Heart right ventricle (tissue), 16 donors: ENCODE data around the gene TEX44. TPM values are rescaled to one million over a fixed set of nuclear protein-coding genes. Genes with fewer than 3 reads are reported as not detected.

ENCODE experiments used
- ATAC-seq, 8 donors: fragments of 200-7000 bp; cut with Tn5 transposase; one replicate each; pipeline ENCODE4 v1.9.1; 2020; ENCODE audit warnings: mild to moderate bottlenecking in 8 of 8, moderate library complexity in 8 of 8, moderate number of reproducible peaks in 1 of 8
- DNase-seq, 2 donors: peaks; one replicate each; pipeline ENCODE4 v3.0.0-alpha.2; 2020
- H3K27ac ChIP-seq, 10 donors: fragments of 200-600 bp; sonication (generic) in 2 of 10; one replicate each; pipeline versions ENCODE4 v1.5.0 to v1.8.0; 2020 to 2022; ENCODE audit warnings: mild to moderate bottlenecking in 3 of 10
- H3K27me3 ChIP-seq, 7 donors: fragments of 200-600 bp; one replicate each; pipeline ENCODE4 v1.8.0; 2021 to 2022; ENCODE audit warnings: mild to moderate bottlenecking in 2 of 7
- H3K36me3 ChIP-seq, 9 donors: fragments of 200-600 bp; sonication (generic) in 1 of 9; one replicate each; pipeline versions ENCODE4 v1.5.0 to v1.8.0; 2020 to 2022; ENCODE audit warnings: mild to moderate bottlenecking in 2 of 9
- H3K4me1 ChIP-seq, 9 donors: fragments of 200-600 bp; sonication (generic) in 1 of 9; one replicate each; pipeline versions ENCODE4 v1.5.0 to v1.8.0; 2020 to 2022; ENCODE audit warnings: mild to moderate bottlenecking in 4 of 9
- H3K4me3 ChIP-seq, 10 donors: fragments of 200-600 bp; sonication (generic) in 2 of 10; one replicate each; pipeline versions ENCODE4 v1.5.0 to v1.8.0; 2020 to 2022; ENCODE audit warnings: mild to moderate bottlenecking in 7 of 10, moderate library complexity in 2 of 10
- H3K9me3 ChIP-seq, 11 donors: fragments of 200-600 bp in 10 of 11; sonication (generic) in 2 of 11; one replicate each; pipeline versions ENCODE4 v1.5.0 to v1.8.0; 2013 to 2022; ENCODE audit warnings: mild to moderate bottlenecking in 2 of 11, control low read depth in 1 of 11, moderate library complexity in 1 of 11
- WGBS, 2 donors: extraction: QIAGEN DNeasy Blood & Tissue Kit; methylation state at CpG; one replicate each; pipeline ENCODE4 v1.1.7; 2013; ENCODE audit warnings: inconsistent platforms in 1 of 2; 5-methylcytosine and 5-hydroxymethylcytosine counted together
- intact Hi-C, 10 donors: fragments of 100-400 bp; cut with DNase I; formaldehyde crosslinking; loops; one replicate each; pipeline versions ENCODE4 v1.11.1 to v1.14.2; 2022
- polyA plus RNA-seq, 2 donors: library from polyadenylated mRNA; stranded (reverse); fragments of 200-250 nt; gene quantifications; one replicate each; pipeline ENCODE4 v1.2.3, GENCODE V29; 2013
- total RNA-seq, 10 donors: library from RNA; stranded (reverse); fragmentation: NEBNext Ultra II Directional in 3 of 10; extraction: Animal tissue kit (Norgen Biotek cat#: 25700) in 3 of 10; gene quantifications; one replicate each; pipeline versions ENCODE4 v1.2.1 to v1.2.4, GENCODE V29; 2021 to 2023
- TF ChIP-seq, protein P1 (sequence below), 9 donors: fragments of 200-600 bp; sonication (generic) in 2 of 9; IDR thresholded peaks; one replicate each; pipeline versions ENCODE4 v1.5.0 to v1.8.0; 2021 to 2022; ENCODE audit warnings: antibody characterized with exemption in 9 of 9, mild to moderate bottlenecking in 5 of 9, moderate library complexity in 1 of 9
- donor health status: Arrhythmogenic right ventricular cardiomyopathy.
- donor health status: ischemic (EF 13 %, LVEDD 7.1; RV severe dilation, severe dysfunction).
- donor health status: healthy with polysubstance abuse.
- donor health status: DM: no; HTN: yes; CAD: no.
- donor health status: DM: no; HTN: no; CAD: no.
- donor health status: ischemic (EF 25% LVEDD 6.9; RV normal size, moderate dysfunction).
- donor health status: ischemic (EF 25% LVEDD 5.7; RV mildly dilated, moderate dysfunction).
- donor health status: healthy.
- donor health status: DM: yes; HTN: yes; CAD: no.
- donor health status: Ischemic cardiomyopathy.
- donor health status: ischemic (EF 35%, LVEDD 5.7; RV mildly dilated, moderate dysfunction).
- donor health status: nonischemic (EF 11% LVEDD 7.7; RV severe dilation, severe dysfunction).
- donor health status: DM: yes; HTN: yes; CAD: no.
- donor health status: PGD.
- donor health status: ischemic (EF 29% LVEDD 5.4; RV normal size, mild dysfunction).
- donor health status: nonischemic (EF 23%, LVEDD 6.1; RV moderate dilation, normal function).

The TEX44 gene
- total and polyA plus RNA-seq, 12 donors: not detected

DNA sequence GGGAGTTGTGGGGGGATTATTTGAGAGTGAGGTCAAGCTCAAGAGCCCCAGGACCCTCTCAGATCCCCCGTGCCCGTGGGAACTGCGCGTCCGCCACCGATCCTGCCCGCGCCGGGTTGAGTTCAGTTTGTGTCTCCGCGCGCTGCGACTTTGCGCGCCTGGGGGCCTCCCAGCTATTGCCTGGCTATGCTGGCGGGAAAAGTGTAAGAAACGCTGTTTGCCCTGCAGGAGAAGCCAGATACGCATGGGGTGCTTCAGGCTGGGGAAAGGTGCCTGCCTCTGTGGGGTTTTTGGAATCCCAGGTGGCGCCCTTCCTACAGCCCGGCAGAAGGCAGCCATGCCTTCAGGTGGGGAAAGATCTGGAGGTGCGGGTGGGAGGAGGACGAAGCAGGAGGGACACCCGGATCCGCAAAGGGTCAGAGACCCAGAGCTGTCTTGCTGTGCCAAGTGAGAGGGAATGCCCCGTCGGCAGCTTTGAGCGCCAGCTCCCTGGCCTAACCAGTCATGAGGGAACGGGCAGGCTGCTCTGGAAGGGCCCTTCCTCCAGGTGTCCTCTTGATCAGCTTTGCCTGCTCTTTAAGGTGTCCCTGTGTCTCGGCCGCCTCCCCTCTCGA, 22.5 kb downstream of the TEX44 start:
- TF ChIP-seq, protein P1, sequence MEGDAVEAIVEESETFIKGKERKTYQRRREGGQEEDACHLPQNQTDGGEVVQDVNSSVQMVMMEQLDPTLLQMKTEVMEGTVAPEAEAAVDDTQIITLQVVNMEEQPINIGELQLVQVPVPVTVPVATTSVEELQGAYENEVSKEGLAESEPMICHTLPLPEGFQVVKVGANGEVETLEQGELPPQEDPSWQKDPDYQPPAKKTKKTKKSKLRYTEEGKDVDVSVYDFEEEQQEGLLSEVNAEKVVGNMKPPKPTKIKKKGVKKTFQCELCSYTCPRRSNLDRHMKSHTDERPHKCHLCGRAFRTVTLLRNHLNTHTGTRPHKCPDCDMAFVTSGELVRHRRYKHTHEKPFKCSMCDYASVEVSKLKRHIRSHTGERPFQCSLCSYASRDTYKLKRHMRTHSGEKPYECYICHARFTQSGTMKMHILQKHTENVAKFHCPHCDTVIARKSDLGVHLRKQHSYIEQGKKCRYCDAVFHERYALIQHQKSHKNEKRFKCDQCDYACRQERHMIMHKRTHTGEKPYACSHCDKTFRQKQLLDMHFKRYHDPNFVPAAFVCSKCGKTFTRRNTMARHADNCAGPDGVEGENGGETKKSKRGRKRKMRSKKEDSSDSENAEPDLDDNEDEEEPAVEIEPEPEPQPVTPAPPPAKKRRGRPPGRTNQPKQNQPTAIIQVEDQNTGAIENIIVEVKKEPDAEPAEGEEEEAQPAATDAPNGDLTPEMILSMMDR (IDR thresholded peaks at IDR 0.05): peak in 1 of 9 donors; percentile 9
- intact Hi-C loops: loop anchor here in 5 of 10 donors (2.0 to 10.0 kb wide), 3 partner anchors 28 to 170 kb away; partner anchors contain the start of genes COPS7B (in 3 of the 5) and PDE6D (in 3 of the 5)
- H3K27ac ChIP-seq: peak overlapping the region; percentile 92 to 100 (median 98)
- ATAC-seq: no peak
- WGBS, 2 donors: 49 to 57% methylated on average over 31 of the region's 31 CpGs
- peak overlapping the region; percentile 15 to 60 (median 50) for H3K4me3 ChIP-seq
- no peaks in the 10 kb centered on the region for H3K9me3 ChIP-seq
- peaks cover 18 to 46% (median 35%) of the 10 kb centered on the region in 9 donors for H3K4me1 ChIP-seq
- peak in 1 of 2 donors; percentile 21 for DNase-seq
- H3K27me3 ChIP-seq: peaks cover 0 to 23% (median 0%) of the 10 kb centered on the region in 7 donors
- H3K36me3 ChIP-seq: no peaks in the 10 kb centered on the region

- intact Hi-C loops: loop anchor here in 4 of 10 donors (5.0 to 10.0 kb wide), 2 partner anchors 101 to 169 kb away; partner anchors contain the start of genes COPS7B (in 3 of the 4) and PDE6D (in 3 of the 4)
- TF ChIP-seq, protein P1 (IDR thresholded peaks at IDR 0.05): no peak
- Histone ChIP-seq H3K27me3 (peaks cover 0 to 23% (median 0%) of the 10 kb centered on the region in 7 donors), H3K4me1 (peaks cover 18 to 52% (median 43%) of the 10 kb centered on the region in 9 donors), H3K27ac (peak overlapping the region in 1 of 10 donors; percentile 98), H3K4me3 (no peak overlapping the region), H3K9me3 (no peaks in the 10 kb centered on the region), H3K36me3 (no peaks in the 10 kb centered on the region)
- DNase-seq: no peak
- WGBS, 2 donors: 95 to 100% methylated on average over 4 of the region's 4 CpGs
- ATAC-seq: no peak
Measured at GRCh38 chr2:231616296-231616695, 23.6 kb downstream of the TEX44 start.

DNA sequence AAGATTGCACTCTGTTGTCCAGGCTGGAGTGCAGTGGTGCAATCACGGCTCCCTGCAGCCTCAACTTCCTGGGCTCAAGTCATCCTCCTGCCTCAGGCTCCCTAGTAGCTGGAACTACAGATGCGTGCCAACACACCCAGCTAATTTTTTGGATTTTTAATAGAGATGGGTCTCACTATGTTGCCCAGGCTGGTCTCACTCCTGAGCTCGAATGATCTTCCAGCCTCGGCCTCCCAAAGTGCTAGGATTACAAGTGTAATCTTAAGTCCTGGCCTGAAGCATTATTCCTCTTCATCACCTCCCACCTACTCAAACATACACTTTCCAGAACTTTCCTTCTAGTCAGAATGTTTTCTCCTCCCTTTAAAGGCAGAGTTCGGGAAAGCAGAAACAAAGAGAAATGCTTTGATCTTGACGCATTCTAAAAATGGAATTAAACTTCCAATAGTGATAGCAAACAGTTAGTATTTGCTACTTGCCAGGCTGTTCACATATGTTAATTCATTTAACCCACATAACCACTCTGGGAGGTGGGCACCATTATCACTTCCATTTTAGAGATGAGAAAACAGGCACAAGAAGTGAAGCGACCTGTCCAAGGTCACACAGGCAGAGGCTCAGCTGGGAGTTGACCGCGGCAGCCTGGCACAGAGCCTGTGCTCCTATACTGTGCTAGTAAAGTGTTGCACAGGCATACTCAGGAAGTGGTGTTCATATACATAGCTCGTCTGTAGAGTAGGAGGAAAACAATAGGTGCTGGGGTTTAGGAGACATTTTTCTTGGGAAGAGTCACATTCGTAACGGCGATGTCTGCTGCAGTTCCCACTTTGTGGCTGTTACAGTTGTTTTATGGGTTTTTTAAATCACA, 24.6 kb downstream of the TEX44 start:
- no peak for ATAC-seq
- Histone ChIP-seq H3K36me3 (no peaks in the 10 kb centered on the region), H3K4me1 (peaks cover 17 to 49% (median 37%) of the 10 kb centered on the region in 9 donors), H3K27ac (peak overlapping the region in 1 of 10 donors; percentile 26), H3K27me3 (peaks cover 0 to 23% (median 0%) of the 10 kb centered on the region in 7 donors), H3K4me3 (no peak overlapping the region), H3K9me3 (no peaks in the 10 kb centered on the region)
- no peak for DNase-seq
- TF ChIP-seq, protein P1 (IDR thresholded peaks at IDR 0.05): no peak
- WGBS, 2 donors: 70 to 71% methylated on average over 13 of the region's 13 CpGs
- intact Hi-C loops: loop anchor here in 4 of 10 donors (5.0 to 10.0 kb wide), 2 partner anchors 100 to 168 kb away; partner anchors contain the start of genes COPS7B (in 3 of the 4) and PDE6D (in 3 of the 4)
